Measurements from ENCODE around the gene METTL16.
A peak's percentile ranks its signal among the peaks of the same experiment; 100 is the strongest.

METTL16 gene

GRCh38 chr17:2406903-2407790 lies 104.5 kb downstream of the METTL16 start:
- DNase-seq = no peak

- no peak for DNase-seq
Observed at GRCh38 chr17:2406271-2406902, 105.3 kb downstream of the METTL16 start.

- no peak for DNase-seq
Observed at GRCh38 chr17:2405247-2405926, 106.3 kb downstream of the METTL16 start.

GRCh38 chr17:2403044-2403443 lies 108.6 kb downstream of the METTL16 start:
- DNase-seq = no peak

- no peak for DNase-seq
Observed at GRCh38 chr17:2402544-2402943, 109.1 kb downstream of the METTL16 start.

- peak; percentile 99 for DNase-seq
Observed at GRCh38 chr17:2401426-2402221, 110.1 kb downstream of the METTL16 start.

GRCh38 chr17:2400877-2401425 lies 110.7 kb downstream of the METTL16 start, which contains the start of gene MNT:
Gene MNT (minus strand): TSS chr17:2401060. CDS start chr17:2400712, 348 bp downstream.
- peak; percentile 98 for DNase-seq

GRCh38 chr17:2400474-2400866 lies 111.2 kb downstream of the METTL16 start:
- DNase-seq = peak; percentile 72

- DNase-seq = peak; percentile 96
Observed at GRCh38 chr17:2399572-2400473, 111.9 kb downstream of the METTL16 start.

- DNase-seq = peak; percentile 78
Observed at GRCh38 chr17:2398655-2399571, 112.8 kb downstream of the METTL16 start.

- DNase-seq = no peak
Observed at GRCh38 chr17:2398182-2398581, 113.5 kb downstream of the METTL16 start.

- no peak for DNase-seq
Observed at GRCh38 chr17:2397247-2398171, 114.2 kb downstream of the METTL16 start.

GRCh38 chr17:2396568-2397246 lies 115.0 kb downstream of the METTL16 start:
- DNase-seq = peak; percentile 94

- DNase-seq = no peak
Observed at GRCh38 chr17:2396192-2396567, 115.5 kb downstream of the METTL16 start.

- DNase-seq = peak; percentile 28
Observed at GRCh38 chr17:2395258-2396181, 116.2 kb downstream of the METTL16 start.

GRCh38 chr17:2394775-2395201 lies 116.9 kb downstream of the METTL16 start:
- no peak for DNase-seq

Data from OCI-M1 (cell line).